ENCODE data around the gene CEP170B.
"Not testable (repeated sequence)": the region's sequence is repeated elsewhere in the genome, so short reads cannot be mapped to it uniquely, and the experiment has no call there.

The CEP170B gene

GRCh38 chr14:104879983-104880565, 15.0 kb downstream of the CEP170B start:
- no peak for DNase-seq

GRCh38 chr14:104880584-104881210, 15.6 kb downstream of the CEP170B start:
- no peak for DNase-seq

GRCh38 chr14:104881369-104881979, 16.4 kb downstream of the CEP170B start:
- no peak for DNase-seq

- no peak for DNase-seq
Observed at GRCh38 chr14:104882325-104882973, 17.4 kb downstream of the CEP170B start.

GRCh38 chr14:104882991-104883660, 18.1 kb downstream of the CEP170B start:
- no peak for DNase-seq

- no peak for DNase-seq
Observed at GRCh38 chr14:104883681-104884361, 18.8 kb downstream of the CEP170B start.

- DNase-seq = not testable (repeated sequence)
Observed at GRCh38 chr14:104884381-104884780, 19.3 kb downstream of the CEP170B start.

GRCh38 chr14:104885031-104885972, 20.2 kb downstream of the CEP170B start:
- no peak for DNase-seq

- no peak for DNase-seq
Observed at GRCh38 chr14:104885973-104886689, 21.1 kb downstream of the CEP170B start.

GRCh38 chr14:104886690-104887622, 21.9 kb downstream of the CEP170B start:
- no peak for DNase-seq

- no peak for DNase-seq
Observed at GRCh38 chr14:104887623-104888488, 22.8 kb downstream of the CEP170B start.

- DNase-seq = no peak
Observed at GRCh38 chr14:104888489-104889374, 23.7 kb downstream of the CEP170B start.

- no peak for DNase-seq
Observed at GRCh38 chr14:104889375-104889757, 24.3 kb downstream of the CEP170B start.

- not testable (repeated sequence) for DNase-seq
Observed at GRCh38 chr14:104890292-104890691, 25.2 kb downstream of the CEP170B start.

- no peak for DNase-seq
Observed at GRCh38 chr14:104891121-104891551, 26.1 kb downstream of the CEP170B start.

GRCh38 chr14:104891664-104892530, 26.8 kb downstream of the CEP170B start:
- no peak for DNase-seq
